Measurements from ENCODE around the gene MAML2. TPM values are rescaled to one million over a fixed set of nuclear protein-coding genes. Genes with fewer than 3 reads are reported as not detected.

MAML2 gene
- total RNA-seq, 1 donor from 2014 or later: 31.5 TPM

DNA sequence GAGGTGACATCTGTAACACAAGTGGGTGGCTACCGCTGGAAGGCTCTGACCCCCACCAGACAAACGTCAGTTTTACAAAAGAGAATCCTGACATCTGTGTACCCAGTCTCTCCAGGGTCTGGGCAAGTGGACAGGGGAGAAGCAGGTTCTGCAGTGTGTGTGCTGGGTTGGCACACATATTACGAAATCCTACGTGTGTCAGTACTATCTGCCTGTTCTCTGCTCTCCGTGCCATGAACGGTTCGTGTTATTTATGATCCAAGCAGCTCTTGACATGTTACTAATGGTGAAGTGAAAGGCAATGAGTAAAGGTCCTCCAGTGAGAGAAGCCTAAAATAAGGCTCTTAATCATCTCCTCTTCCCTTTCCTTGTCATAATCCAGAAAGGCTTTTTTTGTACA is 217.6 kb downstream of the MAML2 start:
- no peaks in the 10 kb centered on the region for H3K9me3 ChIP-seq
- H3K27ac ChIP-seq: no peak overlapping the region
- H3K36me3 ChIP-seq: no peaks in the 10 kb centered on the region
- DNase-seq (no peak), ATAC-seq (peak in 1 of 2 donors; percentile 27)
- H3K27me3 ChIP-seq (ENCODE audit: low read depth): no peaks in the 10 kb centered on the region
- no peak overlapping the region for H3K4me3 ChIP-seq
- intact Hi-C loops (cut with DNase I): no loop called here
- no peaks in the 10 kb centered on the region for H3K4me1 ChIP-seq
- TF ChIP-seq, protein P1, sequence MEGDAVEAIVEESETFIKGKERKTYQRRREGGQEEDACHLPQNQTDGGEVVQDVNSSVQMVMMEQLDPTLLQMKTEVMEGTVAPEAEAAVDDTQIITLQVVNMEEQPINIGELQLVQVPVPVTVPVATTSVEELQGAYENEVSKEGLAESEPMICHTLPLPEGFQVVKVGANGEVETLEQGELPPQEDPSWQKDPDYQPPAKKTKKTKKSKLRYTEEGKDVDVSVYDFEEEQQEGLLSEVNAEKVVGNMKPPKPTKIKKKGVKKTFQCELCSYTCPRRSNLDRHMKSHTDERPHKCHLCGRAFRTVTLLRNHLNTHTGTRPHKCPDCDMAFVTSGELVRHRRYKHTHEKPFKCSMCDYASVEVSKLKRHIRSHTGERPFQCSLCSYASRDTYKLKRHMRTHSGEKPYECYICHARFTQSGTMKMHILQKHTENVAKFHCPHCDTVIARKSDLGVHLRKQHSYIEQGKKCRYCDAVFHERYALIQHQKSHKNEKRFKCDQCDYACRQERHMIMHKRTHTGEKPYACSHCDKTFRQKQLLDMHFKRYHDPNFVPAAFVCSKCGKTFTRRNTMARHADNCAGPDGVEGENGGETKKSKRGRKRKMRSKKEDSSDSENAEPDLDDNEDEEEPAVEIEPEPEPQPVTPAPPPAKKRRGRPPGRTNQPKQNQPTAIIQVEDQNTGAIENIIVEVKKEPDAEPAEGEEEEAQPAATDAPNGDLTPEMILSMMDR (IDR thresholded peaks at IDR 0.05): no peak

DNA sequence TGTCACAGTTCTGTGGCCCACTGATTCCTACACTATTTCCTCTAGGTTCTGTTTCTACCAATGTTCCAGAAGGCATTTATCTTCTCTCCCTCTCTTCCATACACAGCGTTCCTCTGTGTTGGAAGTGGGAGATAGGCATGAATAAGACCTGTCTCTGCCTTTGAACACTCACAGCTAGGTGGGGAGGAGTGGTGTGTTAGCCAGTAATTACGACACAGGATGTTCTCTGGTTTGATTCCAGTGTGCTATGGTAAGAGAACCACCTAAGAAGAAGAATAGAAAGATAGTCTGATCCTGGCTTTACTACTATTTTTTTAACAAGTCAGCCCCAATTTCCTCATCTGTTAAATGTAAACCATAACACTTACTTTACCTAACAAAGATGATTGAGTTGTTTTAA is 218.8 kb downstream of the MAML2 start:
- ATAC-seq (no peak), DNase-seq (no peak)
- H3K4me3 ChIP-seq: no peak overlapping the region
- no peaks in the 10 kb centered on the region for H3K4me1 ChIP-seq
- H3K9me3 ChIP-seq: no peaks in the 10 kb centered on the region
- H3K27me3 ChIP-seq (ENCODE audit: low read depth): no peaks in the 10 kb centered on the region
- intact Hi-C loops (cut with DNase I): no loop called here
- no peak overlapping the region for H3K27ac ChIP-seq
- TF ChIP-seq, protein P1 (IDR thresholded peaks at IDR 0.05): no peak
- H3K36me3 ChIP-seq: no peaks in the 10 kb centered on the region

DNA sequence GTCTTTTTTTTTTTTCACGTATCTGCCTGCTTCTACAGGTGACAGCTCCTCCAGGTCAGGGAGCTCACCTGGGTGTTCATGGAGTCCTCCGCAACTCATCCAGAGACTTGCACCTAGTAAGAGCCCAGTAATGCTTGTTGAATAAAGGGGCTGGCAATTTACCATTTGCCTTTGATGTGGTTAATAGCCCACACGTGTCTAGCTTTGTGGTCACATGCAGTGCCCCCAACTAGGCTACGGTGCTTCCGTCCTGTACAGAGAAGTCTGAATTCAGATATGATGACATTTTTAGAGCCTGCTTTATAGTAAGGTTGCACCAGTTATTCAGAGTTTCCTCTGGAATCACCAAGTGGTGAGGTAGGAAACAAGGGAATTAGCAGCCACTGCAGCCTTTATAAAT is 219.7 kb downstream of the MAML2 start:
- TF ChIP-seq, protein P1 (IDR thresholded peaks at IDR 0.05): no peak
- no peak overlapping the region for H3K4me3 ChIP-seq
- intact Hi-C loops (cut with DNase I): no loop called here
- no peak overlapping the region for H3K27ac ChIP-seq
- no peaks in the 10 kb centered on the region for H3K36me3 ChIP-seq
- no peaks in the 10 kb centered on the region for H3K27me3 ChIP-seq (ENCODE audit: low read depth)
- ATAC-seq (no peak), DNase-seq (no peak)
- no peaks in the 10 kb centered on the region for H3K9me3 ChIP-seq
- H3K4me1 ChIP-seq: no peaks in the 10 kb centered on the region

DNA sequence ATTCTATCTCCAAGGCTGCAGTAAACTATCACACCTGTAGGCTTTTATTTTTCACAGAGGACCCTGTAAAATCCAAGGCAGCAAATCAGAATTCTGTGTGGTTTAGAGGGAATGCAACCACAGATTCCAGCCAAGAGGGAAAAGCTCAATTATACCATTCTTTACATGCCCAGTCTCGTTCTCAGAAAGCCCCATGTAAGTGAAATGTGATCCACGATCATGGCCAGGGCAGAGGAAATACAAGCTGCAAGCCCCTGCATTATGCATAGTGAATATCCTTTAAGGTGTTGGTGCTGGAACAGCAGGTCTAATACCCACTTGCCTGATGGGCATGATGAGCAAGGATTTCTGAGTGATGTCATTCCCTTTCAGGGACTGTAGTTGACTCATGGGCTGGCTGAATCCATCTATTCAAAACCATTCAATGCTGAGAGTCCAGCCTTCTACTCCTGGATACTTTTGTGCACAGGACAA is 220.4 kb downstream of the MAML2 start:
- H3K4me3 ChIP-seq: no peak overlapping the region
- no peaks in the 10 kb centered on the region for H3K9me3 ChIP-seq
- no peaks in the 10 kb centered on the region for H3K36me3 ChIP-seq
- TF ChIP-seq, protein P1 (IDR thresholded peaks at IDR 0.05): no peak
- ATAC-seq (no peak), DNase-seq (no peak)
- H3K27me3 ChIP-seq (ENCODE audit: low read depth): no peaks in the 10 kb centered on the region
- no peak overlapping the region for H3K27ac ChIP-seq
- no peaks in the 10 kb centered on the region for H3K4me1 ChIP-seq
- intact Hi-C loops (cut with DNase I): no loop called here

DNA sequence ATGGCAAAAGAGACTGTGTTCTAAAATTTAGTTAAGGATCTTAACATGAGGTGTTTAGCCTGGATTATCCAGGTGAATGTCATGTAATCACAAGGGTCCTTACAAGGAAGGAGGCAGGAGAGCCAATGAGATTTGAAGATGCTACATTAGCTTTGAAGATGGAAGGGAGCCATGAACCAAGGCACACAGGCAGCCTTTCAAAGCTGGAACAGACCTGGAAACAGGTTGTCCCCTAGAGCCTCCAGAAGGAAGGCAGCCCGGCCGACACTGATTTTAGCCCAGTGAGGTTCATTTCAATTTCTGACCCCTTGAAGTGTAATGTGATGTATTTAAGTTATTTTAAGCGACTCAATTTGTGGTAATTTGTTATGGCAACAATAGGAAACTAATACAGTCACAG is 223.8 kb downstream of the MAML2 start:
- Histone ChIP-seq H3K4me1 (no peaks in the 10 kb centered on the region), H3K36me3 (no peaks in the 10 kb centered on the region), H3K27me3 (ENCODE audit: low read depth) (no peaks in the 10 kb centered on the region), H3K4me3 (no peak overlapping the region), H3K27ac (no peak overlapping the region), H3K9me3 (no peaks in the 10 kb centered on the region)
- TF ChIP-seq, protein P1 (IDR thresholded peaks at IDR 0.05): no peak
- intact Hi-C loops (cut with DNase I): no loop called here
- DNase-seq (no peak), ATAC-seq (no peak)

DNA sequence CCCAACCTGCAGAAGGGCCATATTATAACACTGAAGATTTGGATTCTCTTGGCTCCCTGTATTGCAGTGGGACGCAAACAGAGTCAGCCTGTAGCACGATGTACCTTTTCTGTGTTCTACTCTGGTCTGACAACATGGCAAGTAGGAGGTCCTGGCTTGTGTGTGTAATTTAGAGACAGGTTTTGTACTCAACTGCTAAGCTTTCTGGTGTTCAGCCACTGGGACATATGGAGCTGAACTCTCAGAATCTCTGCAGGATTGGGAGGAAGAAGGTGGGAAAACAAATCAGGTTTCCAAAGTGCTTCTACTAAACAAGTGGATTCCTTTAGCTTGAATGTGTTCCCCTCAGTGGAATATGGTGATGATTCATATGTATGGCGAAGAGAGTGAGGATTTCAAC is 226.6 kb downstream of the MAML2 start:
- TF ChIP-seq, protein P1 (IDR thresholded peaks at IDR 0.05): no peak
- no peaks in the 10 kb centered on the region for H3K27me3 ChIP-seq (ENCODE audit: low read depth)
- DNase-seq: no peak
- intact Hi-C loops (cut with DNase I): no loop called here
- H3K4me1 ChIP-seq: peaks cover 8% of the 10 kb centered on the region
- no peak overlapping the region for H3K4me3 ChIP-seq
- ATAC-seq: no peak
- no peak overlapping the region for H3K27ac ChIP-seq
- H3K36me3 ChIP-seq: no peaks in the 10 kb centered on the region
- H3K9me3 ChIP-seq: no peaks in the 10 kb centered on the region
